ENCODE results near the gene RASA3. TPM values are rescaled to one million over a fixed set of nuclear protein-coding genes. Genes with fewer than 3 reads are reported as not detected.
A peak's percentile ranks its signal among the peaks of the same experiment; 100 is the strongest.
"Not testable (repeated sequence)": the region's sequence is repeated elsewhere in the genome, so short reads cannot be mapped to it uniquely, and the experiment has no call there.

RASA3 gene
- total RNA-seq, 1 donor from 2014 or later: 41.1 TPM

GRCh38 chr13:114099918-114100445 lies 32.4 kb downstream of the RASA3 start:
- Mint-ChIP-seq H3K36me3 (ENCODE audit: low read depth, unreplicated experiment) (peaks cover 8% of the 10 kb centered on the region), H3K4me1 (ENCODE audit: low read depth, unreplicated experiment) (peaks cover 37% of the 10 kb centered on the region), H3K9me3 (ENCODE audit: unreplicated experiment) (no peaks in the 10 kb centered on the region), H3K4me3 (ENCODE audit: unreplicated experiment) (no peak overlapping the region), H3K27ac (ENCODE audit: unreplicated experiment) (peak overlapping the region; percentile 91), H3K27me3 (ENCODE audit: low read depth, unreplicated experiment) (no peaks in the 10 kb centered on the region)
- no peak overlapping the region for H3K9ac ChIP-seq (ENCODE audit: low read length)
- no peak overlapping the region for H3K27ac ChIP-seq (ENCODE audit: low read depth, low read length)
- H3K79me2 ChIP-seq (ENCODE audit: insufficient read depth, low read length): peaks cover 88% of the 10 kb centered on the region
- TF ChIP-seq CTCF (IDR thresholded peaks at IDR 0.05; ENCODE audit: insufficient read depth, low read depth, low read length) (no peak), EZH2 (IDR thresholded peaks at IDR 0.05; ENCODE audit: insufficient read depth, low read length) (no peak)
- H3K36me3 ChIP-seq (ENCODE audit: insufficient read depth, low read length): no peaks in the 10 kb centered on the region
- H3K4me2 ChIP-seq (ENCODE audit: low read length): no peak overlapping the region
- no peak overlapping the region for H3K4me3 ChIP-seq (ENCODE audit: insufficient read depth, low read depth, low read length)
- FAIRE-seq: no peak
- peak; percentile 53 for DNase-seq (ENCODE audit: low read depth)
- H2AFZ ChIP-seq (ENCODE audit: low read depth, low read length): no peak overlapping the region
- peaks cover 39% of the 10 kb centered on the region for H3K4me1 ChIP-seq (ENCODE audit: insufficient read depth, low read length)
- no peaks in the 10 kb centered on the region for H3K9me3 ChIP-seq (ENCODE audit: insufficient read depth, low read depth, low read length)
- H3K27me3 ChIP-seq (ENCODE audit: insufficient read depth, low read length): no peaks in the 10 kb centered on the region
- peaks cover 79% of the 10 kb centered on the region for H4K20me1 ChIP-seq (ENCODE audit: insufficient read depth, low read length)

- H3K27me3 Mint-ChIP-seq (ENCODE audit: low read depth, unreplicated experiment): no peaks in the 10 kb centered on the region
- Histone ChIP-seq H3K4me3 (ENCODE audit: insufficient read depth, low read depth, low read length) (no peak overlapping the region), H3K27me3 (ENCODE audit: insufficient read depth, low read length) (no peaks in the 10 kb centered on the region), H4K20me1 (ENCODE audit: insufficient read depth, low read length) (peaks cover 78% of the 10 kb centered on the region), H2AFZ (ENCODE audit: low read depth, low read length) (no peak overlapping the region), H3K9ac (ENCODE audit: low read length) (no peak overlapping the region), H3K4me1 (ENCODE audit: insufficient read depth, low read length) (peaks cover 39% of the 10 kb centered on the region), H3K9me3 (ENCODE audit: insufficient read depth, low read depth, low read length) (no peaks in the 10 kb centered on the region), H3K4me2 (ENCODE audit: low read length) (peak overlapping the region; percentile 28), H3K27ac (ENCODE audit: low read depth, low read length) (no peak overlapping the region), H3K36me3 (ENCODE audit: insufficient read depth, low read length) (no peaks in the 10 kb centered on the region), H3K79me2 (ENCODE audit: insufficient read depth, low read length) (peaks cover 88% of the 10 kb centered on the region)
- no peak overlapping the region for H3K4me3 Mint-ChIP-seq (ENCODE audit: unreplicated experiment)
- H3K36me3 Mint-ChIP-seq (ENCODE audit: low read depth, unreplicated experiment): peaks cover 8% of the 10 kb centered on the region
- H3K4me1 Mint-ChIP-seq (ENCODE audit: low read depth, unreplicated experiment): peaks cover 36% of the 10 kb centered on the region
- TF ChIP-seq CTCF (IDR thresholded peaks at IDR 0.05; ENCODE audit: insufficient read depth, low read depth, low read length) (no peak), EZH2 (IDR thresholded peaks at IDR 0.05; ENCODE audit: insufficient read depth, low read length) (no peak)
- peak; percentile 90 for DNase-seq (ENCODE audit: low read depth)
- H3K9me3 Mint-ChIP-seq (ENCODE audit: unreplicated experiment): no peaks in the 10 kb centered on the region
- FAIRE-seq: peak; percentile 29
- H3K27ac Mint-ChIP-seq (ENCODE audit: unreplicated experiment): no peak overlapping the region
Measured at GRCh38 chr13:114099191-114099590, 33.2 kb downstream of the RASA3 start.

GRCh38 chr13:114098689-114099056 lies 33.8 kb downstream of the RASA3 start:
- H3K36me3 ChIP-seq (ENCODE audit: insufficient read depth, low read length); H3K27me3 Mint-ChIP-seq (ENCODE audit: low read depth, unreplicated experiment); H3K9me3 Mint-ChIP-seq (ENCODE audit: unreplicated experiment); H2AFZ ChIP-seq (ENCODE audit: low read depth, low read length); FAIRE-seq; H3K4me3 ChIP-seq (ENCODE audit: insufficient read depth, low read depth, low read length); H3K4me3 Mint-ChIP-seq (ENCODE audit: unreplicated experiment); H3K27me3 ChIP-seq (ENCODE audit: insufficient read depth, low read length); H3K36me3 Mint-ChIP-seq (ENCODE audit: low read depth, unreplicated experiment); H3K9me3 ChIP-seq (ENCODE audit: insufficient read depth, low read depth, low read length); DNase-seq (ENCODE audit: low read depth): not testable (repeated sequence)
- Mint-ChIP-seq H3K4me1 (ENCODE audit: low read depth, unreplicated experiment) (peaks cover 37% of the 10 kb centered on the region), H3K27ac (ENCODE audit: unreplicated experiment) (peak overlapping the region; percentile 94)
- Histone ChIP-seq H3K4me1 (ENCODE audit: insufficient read depth, low read length) (peaks cover 39% of the 10 kb centered on the region), H3K27ac (ENCODE audit: low read depth, low read length) (peak overlapping the region; percentile 19), H3K9ac (ENCODE audit: low read length) (peak overlapping the region; percentile 23), H3K79me2 (ENCODE audit: insufficient read depth, low read length) (peaks cover 91% of the 10 kb centered on the region), H3K4me2 (ENCODE audit: low read length) (peak overlapping the region; percentile 22), H4K20me1 (ENCODE audit: insufficient read depth, low read length) (peaks cover 82% of the 10 kb centered on the region)

Data from astrocyte (in vitro differentiated cells and primary cell).